NCI-H69 (cell line): ENCODE data around the gene SLFN12.
"Not testable (repeated sequence)": the region's sequence is repeated elsewhere in the genome, so short reads cannot be mapped to it uniquely, and the experiment has no call there.

Source experiments
- DNase-seq: peaks from one replicate; lab custom pipeline; 2025; lab: John Stamatoyannopoulos, UW

Gene SLFN12

GRCh38 chr17:35407531-35407930 lies 24.8 kb downstream of the SLFN12 start:
- DNase-seq: no peak

GRCh38 chr17:35406568-35406967 lies 25.7 kb downstream of the SLFN12 start:
- no peak for DNase-seq

GRCh38 chr17:35404360-35404759 lies 27.9 kb downstream of the SLFN12 start:
- DNase-seq: no peak

GRCh38 chr17:35393783-35394182 lies 38.5 kb downstream of the SLFN12 start:
- DNase-seq: not testable (repeated sequence)

GRCh38 chr17:35390663-35391062 lies 41.6 kb downstream of the SLFN12 start:
- DNase-seq: no peak

- DNase-seq: no peak
These were observed 42.1 kb downstream of the SLFN12 start for GRCh38 chr17:35390156-35390555.

GRCh38 chr17:35387496-35387895 lies 44.8 kb downstream of the SLFN12 start:
- DNase-seq: no peak

- no peak for DNase-seq
These were observed 54.6 kb downstream of the SLFN12 start for GRCh38 chr17:35377706-35378105.

GRCh38 chr17:35377068-35377467 lies 55.2 kb downstream of the SLFN12 start:
- no peak for DNase-seq

- DNase-seq: no peak
These were observed 56.1 kb downstream of the SLFN12 start for GRCh38 chr17:35376245-35376644.

GRCh38 chr17:35374766-35375344 lies 57.4 kb downstream of the SLFN12 start:
- no peak for DNase-seq

GRCh38 chr17:35373984-35374765 lies 58.1 kb downstream of the SLFN12 start:
- no peak for DNase-seq

- peak; percentile 24 for DNase-seq
These were observed 58.7 kb downstream of the SLFN12 start, which contains the start of gene SLFN11 for GRCh38 chr17:35373534-35373983. Gene SLFN11 (minus strand): TSS chr17:35373621. CDS start chr17:35363807, 9,814 bp downstream.

- DNase-seq: no peak
These were observed 59.3 kb downstream of the SLFN12 start for GRCh38 chr17:35372846-35373533.

- DNase-seq: no peak
These were observed 60.4 kb downstream of the SLFN12 start for GRCh38 chr17:35371934-35372333.

- no peak for DNase-seq
These were observed 64.0 kb downstream of the SLFN12 start for GRCh38 chr17:35368081-35368830.

- no peak for DNase-seq
These were observed 71.3 kb downstream of the SLFN12 start for GRCh38 chr17:35361027-35361426.
